HuH-7 (cell line): Measurements from ENCODE around the gene NEURL1.

Experiments
- DNase-seq: peaks from one replicate; pipeline ENCODE4 v3.0.0; 2011; ENCODE audit warnings: low spot score

Gene NEURL1

GRCh38 chr10:103493362-103493915 lies at the start of gene NEURL1:
NEURL1 (plus strand) TSS chr10:103493705; CDS start chr10:103494388, 683 bp downstream.
- no peak for DNase-seq

GRCh38 chr10:103444478-103444877 lies 49.0 kb upstream of the NEURL1 start:
- no peak for DNase-seq

- no peak for DNase-seq
Observed at GRCh38 chr10:103445366-103445765, 48.1 kb upstream of the NEURL1 start.

DNA sequence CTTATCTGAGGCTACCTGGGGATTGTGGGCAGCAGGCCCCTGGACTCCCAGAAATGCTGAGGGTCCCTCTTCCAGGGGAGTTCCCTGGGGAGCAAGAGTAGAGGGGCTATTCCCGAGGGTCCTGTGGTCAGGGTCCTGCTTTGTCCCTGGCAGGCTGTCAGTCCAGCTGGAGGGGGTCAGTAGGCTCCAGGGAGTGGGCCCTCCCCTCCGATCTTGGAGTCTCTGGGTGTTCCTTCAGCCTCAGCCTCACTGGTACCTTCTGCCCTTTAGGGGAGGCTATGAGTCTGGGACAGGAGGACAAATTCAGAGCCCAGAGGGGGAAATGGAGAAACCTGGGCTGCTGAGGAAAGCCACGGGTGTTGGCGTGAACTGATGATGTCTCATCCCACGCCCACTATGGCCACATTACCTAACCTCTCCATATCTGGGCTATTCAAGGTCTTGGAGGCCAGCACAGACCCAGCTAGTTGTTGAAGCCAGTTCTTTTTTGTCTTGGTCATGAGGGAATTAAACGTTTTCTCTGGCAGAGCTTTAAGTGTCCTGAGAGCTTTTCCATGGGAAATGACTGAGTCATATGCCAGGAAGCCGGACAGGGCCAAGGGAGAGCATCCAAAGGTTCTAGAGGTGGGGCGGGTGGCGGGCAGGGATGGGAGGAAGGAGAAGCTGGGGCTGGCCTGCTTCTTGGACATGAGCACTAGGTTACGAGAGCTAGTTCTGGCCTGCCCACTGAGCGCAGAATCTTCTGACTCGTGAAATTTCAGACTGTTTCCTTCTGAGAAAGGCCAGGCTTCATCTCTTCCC lies 47.5 kb upstream of the NEURL1 start:
- DNase-seq = no peak

GRCh38 chr10:103447187-103447586 lies 46.3 kb upstream of the NEURL1 start:
- DNase-seq = no peak

- DNase-seq = no peak
Observed at GRCh38 chr10:103448746-103449145, 44.8 kb upstream of the NEURL1 start.

- DNase-seq = no peak
Observed at GRCh38 chr10:103449208-103450144, 44.0 kb upstream of the NEURL1 start.

DNA sequence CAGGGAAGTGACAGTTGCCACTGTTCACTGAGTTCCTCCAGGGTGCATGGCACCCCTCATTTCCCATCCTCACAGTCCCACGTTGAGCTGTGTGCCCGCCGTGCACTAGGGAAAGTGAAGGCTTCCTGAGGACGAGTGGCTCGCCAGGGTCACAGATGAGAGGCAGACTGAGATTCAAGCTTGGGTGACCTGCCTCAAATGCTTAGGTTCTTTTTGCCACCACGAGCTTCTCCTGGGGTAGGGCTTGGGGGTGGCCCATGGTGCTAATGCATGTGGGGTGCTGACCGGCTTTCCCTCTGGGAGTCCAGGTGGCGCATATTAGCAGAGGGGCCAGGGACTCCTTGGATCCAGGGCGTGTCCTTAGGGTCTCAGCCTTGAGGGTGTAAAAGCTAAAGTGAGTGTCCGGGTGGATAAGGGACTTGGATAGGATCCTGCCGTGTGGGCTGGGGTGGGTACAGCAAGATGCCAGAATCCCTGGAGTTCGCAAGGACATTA lies 43.3 kb upstream of the NEURL1 start:
- no peak for DNase-seq

DNA sequence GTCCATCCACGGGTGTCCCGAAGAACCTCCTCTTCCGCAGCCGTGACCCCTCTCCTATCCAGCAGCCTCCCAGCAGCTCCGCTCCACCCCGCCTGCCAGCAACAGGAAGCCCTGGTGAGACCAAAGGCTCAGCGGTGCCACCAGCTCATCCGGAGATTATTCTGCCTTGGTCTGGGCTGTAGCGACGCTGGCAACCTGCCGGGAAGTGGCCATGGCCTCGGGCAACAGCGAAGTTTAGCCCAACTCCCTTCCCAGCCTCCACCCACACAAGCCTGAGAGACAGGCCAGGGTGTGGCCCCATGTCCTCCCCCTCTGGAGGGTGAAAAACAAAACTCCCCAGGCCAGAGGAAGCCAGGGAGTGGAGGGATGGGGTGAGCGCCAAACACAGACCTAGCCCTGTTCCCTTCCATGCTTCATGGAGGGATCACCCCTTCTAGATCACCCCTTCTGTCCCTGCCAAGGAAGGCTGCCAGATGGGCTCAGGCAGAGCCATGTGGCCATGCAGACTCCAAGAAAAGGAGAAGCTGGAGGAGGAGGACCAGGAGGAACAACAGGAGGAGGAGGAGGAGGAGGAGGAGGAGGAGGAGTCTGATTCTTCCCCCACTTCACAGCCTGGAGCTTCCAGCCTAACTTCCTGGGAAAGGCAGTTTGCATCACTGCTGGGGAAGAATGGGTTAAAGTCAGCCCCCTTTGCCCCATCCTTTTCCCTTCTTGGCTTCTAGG lies 42.3 kb upstream of the NEURL1 start:
- no peak for DNase-seq

- no peak for DNase-seq
Observed at GRCh38 chr10:103451831-103452505, 41.5 kb upstream of the NEURL1 start, which contains the start of gene CALHM2. CALHM2 (minus strand) TSS chr10:103452370; CDS start chr10:103449941, 2,429 bp downstream.

GRCh38 chr10:103452506-103453230 lies 40.8 kb upstream of the NEURL1 start:
- no peak for DNase-seq

DNA sequence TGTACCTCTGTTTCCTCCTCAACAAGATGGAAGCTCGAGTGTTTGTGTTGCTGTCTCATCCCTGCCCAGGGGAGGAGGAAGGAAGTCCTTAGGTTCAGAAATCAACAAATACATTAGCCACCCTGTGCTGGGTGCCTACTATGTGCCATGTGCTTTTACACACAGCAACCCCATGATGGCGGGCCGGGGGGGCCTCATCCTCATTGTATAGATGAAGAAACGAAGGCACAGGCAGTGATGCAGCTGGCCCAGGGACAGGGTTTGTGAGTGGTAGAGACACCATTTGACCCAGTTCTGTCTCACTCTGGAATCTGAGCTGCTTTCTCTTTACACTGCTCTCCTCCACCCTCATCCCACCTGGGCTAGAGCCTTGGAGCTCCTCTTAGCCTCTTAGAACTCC lies 39.5 kb upstream of the NEURL1 start:
- DNase-seq = no peak

- no peak for DNase-seq
Observed at GRCh38 chr10:103455235-103455634, 38.3 kb upstream of the NEURL1 start.

DNA sequence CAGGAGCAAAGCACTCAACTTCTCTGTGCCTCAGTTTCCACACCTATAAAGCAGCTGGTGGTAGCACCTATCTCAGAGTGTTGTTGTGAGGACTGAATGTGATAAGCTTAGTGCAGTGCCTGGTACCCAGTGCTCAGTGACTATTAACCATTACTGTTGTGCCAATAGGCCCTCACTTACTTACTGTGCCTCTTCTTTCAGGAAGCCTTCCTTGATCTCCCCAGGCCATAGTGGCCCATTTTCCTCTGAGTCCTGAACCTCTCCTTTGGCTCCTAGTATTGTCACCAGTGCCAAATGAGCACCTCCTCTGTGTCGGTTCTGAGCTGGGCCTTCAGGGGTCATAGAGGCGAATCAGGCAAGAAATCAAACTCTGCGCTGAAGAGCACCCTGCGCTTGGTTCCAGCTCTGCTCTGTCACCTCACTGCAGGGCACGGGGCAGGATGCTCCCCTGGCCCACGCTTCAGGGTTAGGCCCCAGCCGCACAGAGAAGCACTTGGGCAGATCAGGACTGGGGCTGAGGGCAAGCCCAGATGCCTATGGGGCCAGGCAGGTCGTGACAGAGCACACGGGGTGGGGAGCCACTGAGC lies 37.3 kb upstream of the NEURL1 start:
- no peak for DNase-seq

DNA sequence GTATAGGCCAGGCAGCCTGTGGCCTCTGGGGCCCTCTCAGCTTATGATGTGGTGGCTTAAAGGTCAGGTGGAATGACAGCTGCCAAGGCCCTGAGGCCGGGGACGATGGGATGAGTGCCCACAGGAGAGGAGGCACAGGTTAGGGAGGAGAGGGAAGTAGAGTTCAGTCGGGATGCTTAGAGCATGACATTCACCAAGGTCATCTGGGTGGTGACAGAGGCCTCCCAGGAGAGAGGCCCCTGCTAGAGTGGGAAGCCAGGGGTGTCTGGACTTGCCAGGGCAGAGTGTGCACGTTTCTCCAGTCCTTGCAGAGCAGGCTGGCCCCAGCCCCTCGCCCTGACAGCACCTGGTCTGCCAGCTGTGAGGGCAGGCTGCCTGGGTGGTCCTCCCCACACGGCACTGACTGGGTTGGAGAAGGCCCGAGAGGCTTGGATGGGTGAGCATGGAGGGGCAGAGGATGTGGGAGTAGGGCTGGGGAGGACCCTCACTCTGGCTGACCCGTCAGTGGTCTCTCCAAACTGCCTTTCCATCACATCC lies 36.3 kb upstream of the NEURL1 start:
- DNase-seq = no peak

DNA sequence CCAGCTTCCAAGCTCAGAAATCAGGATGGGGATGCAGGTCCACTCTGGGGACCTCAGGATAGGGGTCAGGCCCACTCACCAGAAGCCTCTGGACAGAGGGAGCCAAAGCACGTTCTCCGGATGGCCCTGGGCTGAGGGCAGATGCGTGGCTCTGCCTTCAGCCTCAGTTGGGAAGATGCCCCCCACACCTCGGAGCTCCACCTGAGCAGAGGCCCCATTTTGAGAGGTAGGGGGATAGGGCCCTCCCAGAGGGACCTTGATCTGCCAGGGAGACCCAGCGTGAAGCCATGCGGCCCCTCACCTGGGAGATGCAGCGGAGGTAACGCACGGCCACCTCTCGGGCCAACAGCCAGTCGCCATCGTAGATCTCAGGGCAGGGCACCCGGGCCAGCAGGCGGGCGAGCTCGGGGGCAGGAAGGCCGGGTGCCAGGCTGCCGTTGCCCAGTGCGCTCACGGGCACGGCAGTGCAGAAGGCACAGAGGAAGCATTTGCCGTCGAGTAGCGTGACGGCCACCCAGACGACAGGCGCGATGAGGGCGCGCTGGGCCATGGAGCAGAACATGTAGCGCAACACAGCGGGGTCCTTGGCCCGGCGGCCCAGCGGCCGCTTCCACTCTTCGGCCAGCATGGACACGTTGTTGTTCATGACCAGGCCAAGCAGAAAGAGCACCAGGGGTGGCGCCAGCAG lies 35.5 kb upstream of the NEURL1 start:
- no peak for DNase-seq

- DNase-seq = no peak
Observed at GRCh38 chr10:103458720-103459119, 34.8 kb upstream of the NEURL1 start, which contains the start of gene CALHM1. CALHM1 (minus strand) TSS chr10:103458900; CDS start chr10:103458751, 149 bp downstream.

DNA sequence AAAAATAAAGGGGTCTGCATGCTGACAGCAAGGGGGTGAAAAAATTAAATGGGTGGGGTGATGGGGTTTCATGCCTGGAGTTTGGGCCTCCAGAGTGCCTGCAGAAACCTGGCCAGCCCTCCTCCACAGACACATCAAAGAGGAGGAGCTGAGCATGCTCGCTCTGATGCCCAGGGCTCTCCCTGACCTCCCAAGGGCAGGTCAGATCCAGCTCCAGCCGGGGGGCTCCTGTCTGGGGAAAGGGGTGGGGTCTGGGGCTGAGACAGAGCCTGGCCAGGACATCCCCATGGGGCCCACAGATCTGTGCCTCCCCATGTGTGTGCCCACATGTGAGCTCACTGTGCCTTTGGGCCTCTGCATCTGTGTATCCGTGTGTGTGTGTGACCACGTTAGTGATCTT lies 33.9 kb upstream of the NEURL1 start:
- DNase-seq = no peak

- no peak for DNase-seq
Observed at GRCh38 chr10:103463499-103463898, 30.0 kb upstream of the NEURL1 start.
